Fibroblast of the aortic adventitia (primary cell): ENCODE results near the gene ST14. TPM values are rescaled to one million over a fixed set of nuclear protein-coding genes. Genes with fewer than 3 reads are reported as not detected.

Experiments
- DNase-seq: peaks from one replicate; pipeline ENCODE4 v3.0.0-alpha.2; 2010; ENCODE audit warnings: low read depth
- H3K4me3 ChIP-seq: 2 replicates; pipeline ENCODE4 v1.5.1; 2011; ENCODE audit warnings: low read depth, mild to moderate bottlenecking, control low read depth, low read length, moderate library complexity
- CTCF ChIP-seq: IDR thresholded peaks from 2 replicates; pipeline ENCODE4 v1.5.1; 2011; ENCODE audit warnings: mild to moderate bottlenecking, low read length, control low read depth, inconsistent platforms; ENCODE audit not compliant: insufficient read depth
- total RNA-seq: library from RNA; depleted of rRNA; stranded (reverse); fragments of >200 nt; gene quantifications from 2 replicates; pipeline ENCODE4 v1.2.3, GENCODE V29; 2012; ENCODE audit warnings: low replicate concordance

The ST14 gene
- total RNA-seq, 1 donor: 0.09 TPM

- TF ChIP-seq CTCF: no peak
- no peak overlapping the region for H3K4me3 ChIP-seq
- no peak for DNase-seq
Measured at GRCh38 chr11:130160498-130161155, 1.0 kb downstream of the ST14 start.

GRCh38 chr11:130161441-130162145, 2.0 kb downstream of the ST14 start:
- peak; percentile 60 for DNase-seq
- no peak overlapping the region for H3K4me3 ChIP-seq
- TF ChIP-seq CTCF: no peak

- H3K4me3 ChIP-seq: no peak overlapping the region
- DNase-seq: no peak
- TF ChIP-seq CTCF: no peak
Measured at GRCh38 chr11:130162733-130163132, 3.2 kb downstream of the ST14 start.

DNA sequence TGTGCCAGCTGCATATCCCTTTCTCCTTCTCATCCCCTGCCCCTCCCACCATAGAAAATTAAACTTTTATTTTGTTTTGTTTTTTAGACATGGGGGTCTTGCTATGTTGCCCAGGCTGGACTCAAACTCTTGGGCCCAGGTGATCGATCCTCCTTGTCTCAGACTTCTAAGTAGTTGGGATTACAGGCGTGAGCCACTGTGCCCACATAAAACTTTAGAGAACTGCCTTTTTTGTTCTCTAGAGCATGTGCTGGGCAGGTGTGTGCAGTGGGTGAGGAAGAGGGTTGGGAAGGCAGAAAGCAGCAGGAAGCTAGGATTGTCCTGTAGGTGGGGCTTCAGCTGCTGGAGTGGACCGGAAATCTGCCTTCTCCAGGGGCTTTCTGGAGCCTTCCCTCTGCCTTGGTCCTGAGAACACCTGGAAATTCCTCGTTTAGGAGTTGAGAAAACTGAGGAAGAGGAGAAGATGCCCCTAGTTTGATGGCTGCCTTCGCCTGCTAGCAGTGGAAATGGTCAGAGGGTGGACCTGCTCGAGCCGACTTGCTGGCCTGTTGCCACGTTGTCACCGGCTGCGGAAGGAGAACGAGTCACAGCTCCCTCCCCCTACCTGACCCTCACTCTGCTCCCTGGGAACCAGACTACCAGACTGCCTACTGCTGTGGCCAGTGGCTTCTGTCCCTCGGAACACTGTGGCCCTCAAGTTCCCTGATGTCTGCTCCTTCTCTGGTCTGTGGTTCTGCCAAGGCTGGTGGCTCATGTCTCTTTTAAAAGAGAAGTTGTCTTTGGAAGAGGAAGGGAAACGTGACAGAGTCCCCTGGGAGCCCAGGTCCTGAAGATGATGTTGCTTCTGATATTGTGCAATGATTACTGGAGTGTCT, 4.0 kb downstream of the ST14 start:
- no peak overlapping the region for H3K4me3 ChIP-seq
- TF ChIP-seq CTCF: no peak
- DNase-seq: no peak

DNA sequence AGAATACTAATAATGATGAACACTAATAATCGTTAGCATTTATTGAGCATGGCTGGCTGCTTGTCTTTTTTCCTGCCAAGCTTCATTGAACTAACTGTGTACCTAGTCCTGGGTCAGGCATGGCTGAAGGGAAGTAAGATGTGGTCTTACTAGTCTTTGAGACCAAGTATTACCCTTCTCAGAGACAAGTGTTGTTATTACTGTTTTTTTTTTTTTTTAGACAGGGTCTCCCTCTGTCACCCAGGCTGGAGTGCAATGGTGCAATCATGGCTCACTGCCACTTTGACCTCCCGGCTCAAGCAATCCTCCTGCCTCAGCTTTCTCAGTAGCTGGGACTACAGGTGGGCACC, 4.6 kb downstream of the ST14 start:
- DNase-seq: no peak
- TF ChIP-seq CTCF: no peak

DNA sequence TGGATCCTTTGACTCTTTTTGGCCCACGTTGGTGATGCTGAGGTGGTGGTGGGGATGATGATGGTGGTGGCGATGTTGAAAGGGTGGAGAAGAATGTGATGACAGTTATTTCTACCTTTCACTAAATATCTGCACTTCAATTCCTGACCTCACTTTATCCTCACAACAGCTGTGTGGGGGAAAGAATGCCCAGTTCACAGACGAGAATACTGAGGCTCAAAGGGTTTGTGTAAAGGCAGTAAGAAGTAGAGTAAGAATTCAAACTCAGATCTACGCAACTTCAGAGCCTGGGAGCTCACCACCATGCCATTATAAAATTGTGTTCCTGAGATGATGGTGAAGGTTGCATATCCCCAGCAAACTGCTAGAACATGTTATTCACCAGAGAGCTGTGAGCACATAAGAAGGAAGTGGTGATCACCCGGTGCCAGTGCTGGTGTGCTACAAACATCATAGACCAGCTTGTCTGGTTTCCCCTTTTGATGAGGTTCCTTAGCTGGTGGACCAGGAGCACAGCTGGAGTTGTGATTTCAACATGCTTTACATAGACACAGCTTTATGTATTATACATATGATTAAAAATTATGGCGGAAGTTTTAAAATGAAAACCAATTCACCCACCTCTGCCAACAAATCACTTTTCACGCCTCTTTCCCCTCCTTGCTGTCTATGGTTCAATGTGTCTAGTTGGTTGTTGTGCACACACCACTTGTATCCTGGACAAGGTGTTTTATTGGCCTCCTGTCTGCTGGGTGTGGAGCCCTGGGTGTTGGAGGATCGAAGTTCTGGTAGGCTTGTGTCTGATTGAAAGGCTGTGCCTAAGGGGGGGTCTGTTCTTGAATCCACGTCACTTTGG, 6.2 kb downstream of the ST14 start:
- no peak for TF ChIP-seq CTCF
- no peak overlapping the region for H3K4me3 ChIP-seq
- no peak for DNase-seq

More for the DNA sequence above, 4.6 kb downstream of the ST14 start:
- H3K4me3 ChIP-seq: no peak overlapping the region
